Astrocyte of the spinal cord (primary cell): ENCODE data around the gene CCR5AS.

Experiments used
- DNase-seq: peaks from one replicate; pipeline ENCODE4 v3.0.0; 2011; ENCODE audit warnings: low read depth, low spot score
- H3K4me3 ChIP-seq: 2 replicates; pipeline ENCODE4 v1.5.1; 2011; ENCODE audit warnings: low read depth, mild to moderate bottlenecking, low read length, moderate library complexity
- in situ Hi-C: cut with HindIII; loops from 2 replicates; pipeline ENCODE4 v1.10.0; 2017; ENCODE audit warnings: low sequenced_read_pairs
- TF ChIP-seq, protein P1 (sequence below): IDR thresholded peaks from 2 replicates; pipeline ENCODE4 v1.5.1; 2012; ENCODE audit warnings: low read depth, mild to moderate bottlenecking, low read length, inconsistent platforms

Gene CCR5AS

DNA sequence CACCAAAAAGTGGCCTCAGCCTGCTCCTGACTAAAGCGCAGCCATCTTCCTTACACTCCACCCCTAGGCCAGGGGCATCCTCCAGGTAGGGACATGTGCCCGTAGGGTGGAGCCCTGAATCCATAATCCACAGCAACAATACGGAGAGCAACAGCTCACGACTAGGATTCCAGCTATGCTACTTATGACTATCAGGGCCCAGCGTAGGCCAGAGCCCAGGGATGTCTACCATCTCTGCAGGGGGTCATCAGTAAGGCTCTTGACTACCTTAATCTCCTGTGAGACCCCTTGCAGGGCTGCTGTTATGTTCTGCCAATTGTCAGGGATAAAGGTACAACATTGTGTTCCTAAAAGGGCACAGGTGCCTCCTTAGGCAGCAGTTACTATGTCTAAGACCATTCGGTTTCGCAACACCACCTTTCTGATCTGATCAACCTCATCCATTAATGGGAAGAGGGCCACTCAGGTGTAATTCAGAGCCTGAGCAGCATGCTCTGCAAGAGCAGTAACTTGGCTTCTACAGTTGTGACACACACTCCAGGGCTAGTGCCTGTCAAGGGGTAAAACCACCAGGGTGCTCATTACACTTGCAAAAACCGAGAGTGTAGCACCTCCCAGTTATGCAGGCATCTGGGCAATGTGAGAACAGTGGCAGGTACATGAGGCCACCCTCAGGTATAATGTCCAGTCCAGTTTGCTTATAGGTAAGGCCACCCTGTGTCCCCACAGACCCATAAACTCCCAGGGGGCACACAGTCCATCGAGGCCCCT lies 11.2 kb upstream of the CCR5AS start:
- in situ Hi-C loops, result no loop called here
- TF ChIP-seq, protein P1, sequence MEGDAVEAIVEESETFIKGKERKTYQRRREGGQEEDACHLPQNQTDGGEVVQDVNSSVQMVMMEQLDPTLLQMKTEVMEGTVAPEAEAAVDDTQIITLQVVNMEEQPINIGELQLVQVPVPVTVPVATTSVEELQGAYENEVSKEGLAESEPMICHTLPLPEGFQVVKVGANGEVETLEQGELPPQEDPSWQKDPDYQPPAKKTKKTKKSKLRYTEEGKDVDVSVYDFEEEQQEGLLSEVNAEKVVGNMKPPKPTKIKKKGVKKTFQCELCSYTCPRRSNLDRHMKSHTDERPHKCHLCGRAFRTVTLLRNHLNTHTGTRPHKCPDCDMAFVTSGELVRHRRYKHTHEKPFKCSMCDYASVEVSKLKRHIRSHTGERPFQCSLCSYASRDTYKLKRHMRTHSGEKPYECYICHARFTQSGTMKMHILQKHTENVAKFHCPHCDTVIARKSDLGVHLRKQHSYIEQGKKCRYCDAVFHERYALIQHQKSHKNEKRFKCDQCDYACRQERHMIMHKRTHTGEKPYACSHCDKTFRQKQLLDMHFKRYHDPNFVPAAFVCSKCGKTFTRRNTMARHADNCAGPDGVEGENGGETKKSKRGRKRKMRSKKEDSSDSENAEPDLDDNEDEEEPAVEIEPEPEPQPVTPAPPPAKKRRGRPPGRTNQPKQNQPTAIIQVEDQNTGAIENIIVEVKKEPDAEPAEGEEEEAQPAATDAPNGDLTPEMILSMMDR, result no peak
- H3K4me3 ChIP-seq, result no peak overlapping the region
- DNase-seq, result no peak

DNA sequence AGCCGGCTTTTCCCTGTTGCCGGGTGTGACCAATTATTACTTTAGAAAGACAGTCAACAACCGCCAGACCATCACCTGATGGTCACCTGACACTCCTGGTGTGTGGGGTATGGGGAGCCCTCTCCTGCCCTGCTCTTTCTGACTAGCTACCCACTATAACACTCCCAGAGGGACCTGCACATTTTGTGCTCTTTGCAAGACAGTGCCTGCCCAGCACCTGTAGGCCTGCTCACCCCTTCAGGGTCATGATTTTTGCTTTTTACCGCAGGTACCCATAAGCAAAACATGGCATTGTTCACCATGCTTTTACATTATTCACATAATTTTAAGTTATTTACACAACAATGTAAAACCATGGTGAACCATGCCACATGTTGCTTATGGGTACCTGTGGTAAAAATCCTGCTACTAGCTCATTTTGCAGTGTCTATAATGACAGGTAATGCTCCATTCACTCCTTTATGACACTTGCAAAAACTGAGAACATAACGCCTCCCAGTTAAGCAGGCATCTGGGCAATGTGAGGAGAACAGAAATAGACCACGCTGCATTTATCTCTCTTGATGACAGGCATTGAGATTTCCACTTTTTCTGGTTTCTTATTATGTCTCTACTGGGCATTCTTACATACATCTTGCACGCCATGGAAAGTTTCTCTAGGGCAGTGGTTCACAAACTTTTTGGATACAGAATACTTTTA lies 10.1 kb upstream of the CCR5AS start:
- DNase-seq, result no peak
- TF ChIP-seq, protein P1, result no peak
- in situ Hi-C loops, result no loop called here
- no peak overlapping the region for H3K4me3 ChIP-seq

DNA sequence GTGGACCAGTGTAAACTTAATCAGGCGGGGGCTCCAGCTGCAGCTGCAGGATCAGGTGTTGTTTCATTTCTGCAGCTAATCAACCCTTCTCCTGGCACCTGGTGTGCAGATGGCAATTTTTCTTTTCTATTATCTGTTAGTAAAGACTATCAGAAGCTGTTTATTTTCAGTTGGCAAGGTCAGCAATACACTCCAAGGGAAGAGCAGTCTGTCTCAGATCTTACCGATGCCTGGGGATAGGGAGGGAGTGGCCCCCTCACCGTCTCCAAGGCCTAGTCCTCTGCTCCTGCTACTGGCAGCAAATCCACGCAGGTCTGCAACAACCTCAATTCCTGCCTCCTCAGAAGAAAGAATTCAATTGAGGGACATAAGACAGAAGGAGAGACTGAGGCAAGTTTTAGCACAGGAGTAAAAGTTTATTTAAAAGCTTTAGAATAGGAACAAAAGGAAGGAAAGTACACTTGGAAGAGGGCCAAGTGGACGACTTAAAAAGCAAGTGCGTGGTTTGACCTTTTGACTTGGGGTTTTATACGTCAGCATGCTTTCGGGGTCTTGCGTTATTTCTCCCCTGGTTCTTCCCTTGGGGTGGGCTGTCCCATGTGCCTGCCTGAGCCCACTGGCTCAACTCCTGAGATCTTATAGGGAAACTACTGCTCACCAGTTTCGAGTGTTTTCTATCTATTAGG lies 9.4 kb upstream of the CCR5AS start:
- TF ChIP-seq, protein P1, result no peak
- H3K4me3 ChIP-seq, result no peak overlapping the region
- DNase-seq, result no peak
- in situ Hi-C loops, result no loop called here

DNA sequence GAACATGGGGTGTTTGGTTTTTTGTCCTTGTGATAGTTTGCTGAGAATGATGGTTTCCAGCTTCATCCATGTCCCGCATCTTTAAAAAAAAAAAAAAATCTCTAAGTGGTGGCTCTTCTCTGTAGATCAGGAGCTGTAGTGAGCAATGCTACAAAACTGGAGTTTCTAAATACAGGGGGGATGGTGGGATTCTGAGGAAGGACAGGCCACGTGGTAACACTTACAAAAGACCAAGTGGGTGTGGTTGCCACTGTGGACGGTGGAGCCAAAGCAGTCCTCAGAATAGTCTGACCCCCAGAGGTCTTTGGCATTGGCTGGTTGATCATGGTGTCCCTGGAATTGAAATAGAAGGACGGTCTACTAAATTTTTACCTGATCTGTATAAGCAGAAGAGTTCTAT lies 7.9 kb upstream of the CCR5AS start:
- in situ Hi-C loops, result no loop called here
- no peak for DNase-seq
- no peak overlapping the region for H3K4me3 ChIP-seq
- TF ChIP-seq, protein P1, result no peak

DNA sequence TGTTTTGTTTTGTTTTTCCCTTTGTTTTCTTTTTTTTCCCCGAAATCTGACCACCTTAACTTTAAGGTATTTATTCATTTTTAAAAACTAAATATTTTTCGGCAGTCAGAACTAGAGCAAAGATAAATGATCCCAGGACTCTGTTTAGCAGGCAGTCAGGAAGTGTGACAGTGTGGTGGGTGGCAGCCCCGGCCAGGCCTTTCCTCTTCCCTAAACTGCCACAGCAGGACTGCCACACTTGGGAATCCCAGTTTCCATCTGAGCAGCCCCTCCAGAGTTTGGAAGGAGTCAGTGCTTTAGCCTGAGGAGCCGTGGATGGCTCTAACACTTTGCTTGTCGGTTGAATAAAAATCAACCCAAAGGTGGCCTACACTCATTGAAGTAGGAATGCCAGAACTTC lies 7.1 kb upstream of the CCR5AS start:
- TF ChIP-seq, protein P1, result no peak
- H3K4me3 ChIP-seq, result no peak overlapping the region
- in situ Hi-C loops, result no loop called here
- DNase-seq, result no peak

DNA sequence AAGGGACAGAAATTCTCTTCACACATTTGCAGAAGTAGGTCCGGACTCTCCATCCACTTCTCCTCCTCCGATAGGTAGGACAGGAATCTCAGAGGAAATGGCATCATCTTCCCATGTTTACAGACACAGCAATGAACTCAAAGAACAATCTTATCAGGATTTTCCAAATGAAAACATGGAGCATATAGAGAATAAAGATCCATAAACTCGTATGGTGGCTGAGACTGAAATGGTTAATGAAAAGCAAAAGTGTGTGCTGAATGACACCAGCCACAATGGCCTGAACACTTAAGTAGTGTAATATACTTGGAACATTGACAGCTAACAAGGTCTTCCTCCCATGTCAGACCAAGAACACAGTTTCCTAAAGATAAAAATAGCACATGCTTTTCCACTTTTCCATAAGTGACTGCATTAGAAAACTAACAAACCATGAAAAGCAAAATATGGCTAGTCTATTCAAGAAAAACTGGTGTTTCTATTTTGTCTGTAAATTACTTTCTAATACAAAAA lies 6.0 kb upstream of the CCR5AS start:
- in situ Hi-C loops, result no loop called here
- no peak for DNase-seq
- H3K4me3 ChIP-seq, result no peak overlapping the region
- TF ChIP-seq, protein P1, result no peak
